ENCODE data around the gene POLE4.

The POLE4 gene

DNA sequence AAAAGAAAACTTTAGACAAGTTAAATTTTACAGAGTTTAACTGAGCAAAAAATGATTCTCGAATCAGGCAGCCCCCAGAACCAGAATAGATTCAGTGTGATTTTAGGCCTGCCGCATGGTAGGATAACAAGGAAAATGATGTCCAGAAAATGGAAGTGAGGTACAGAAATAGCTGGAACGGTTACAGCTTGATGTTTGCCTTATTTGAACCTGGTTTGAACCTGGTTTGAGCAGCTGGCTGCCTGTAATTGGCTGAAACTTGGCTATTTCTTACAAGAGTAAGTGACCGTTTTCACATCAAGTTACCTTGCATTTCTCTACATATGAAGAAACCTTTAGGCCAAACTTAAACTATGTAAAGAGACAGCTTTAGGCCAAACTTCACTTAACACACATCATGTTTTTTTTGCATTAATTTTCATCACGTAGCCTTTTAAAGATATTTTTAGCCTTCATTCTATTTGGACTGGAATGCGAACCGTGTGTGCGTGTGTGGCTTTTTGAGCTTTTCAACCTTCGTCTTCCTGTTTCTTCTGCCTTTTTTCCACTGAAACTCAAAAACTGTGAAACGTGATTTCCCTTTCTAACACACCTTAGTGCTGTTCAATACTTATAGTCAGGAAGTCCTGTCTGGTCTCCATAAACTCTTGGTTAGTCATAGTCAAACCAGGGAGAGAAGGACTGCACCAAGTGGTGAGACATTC lies 4.5 kb upstream of the POLE4 start:
- no peak overlapping the region for H3K4me3 Mint-ChIP-seq
- peaks cover 4% of the 10 kb centered on the region for H3K9me3 Mint-ChIP-seq
- no peak overlapping the region for H3K27ac Mint-ChIP-seq
- peaks cover 12% of the 10 kb centered on the region for H3K4me1 Mint-ChIP-seq (ENCODE audit: low read depth)
- no peaks in the 10 kb centered on the region for H3K36me3 Mint-ChIP-seq (ENCODE audit: low read depth)
- no peaks in the 10 kb centered on the region for H3K27me3 Mint-ChIP-seq

DNA sequence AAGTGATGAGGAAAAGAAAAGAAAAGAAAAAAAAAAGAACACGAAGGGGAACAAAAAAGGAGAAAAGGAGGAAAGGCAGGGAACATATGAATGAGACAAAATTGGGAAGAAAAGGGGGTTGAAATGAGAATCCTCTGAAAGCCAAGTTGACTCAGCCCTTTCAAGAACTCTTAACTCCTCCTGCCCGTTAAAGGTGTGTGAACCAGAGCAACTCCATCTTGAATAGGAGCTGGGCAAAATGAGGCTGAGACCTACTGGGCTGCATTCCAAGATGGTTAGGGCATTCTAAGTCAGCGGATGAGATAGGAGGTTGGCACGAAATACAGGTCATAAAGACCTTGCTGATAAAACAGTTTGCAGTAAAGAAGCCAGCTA lies 4.0 kb upstream of the POLE4 start:
- H3K4me1 Mint-ChIP-seq (ENCODE audit: low read depth) = peaks cover 17% of the 10 kb centered on the region

DNA sequence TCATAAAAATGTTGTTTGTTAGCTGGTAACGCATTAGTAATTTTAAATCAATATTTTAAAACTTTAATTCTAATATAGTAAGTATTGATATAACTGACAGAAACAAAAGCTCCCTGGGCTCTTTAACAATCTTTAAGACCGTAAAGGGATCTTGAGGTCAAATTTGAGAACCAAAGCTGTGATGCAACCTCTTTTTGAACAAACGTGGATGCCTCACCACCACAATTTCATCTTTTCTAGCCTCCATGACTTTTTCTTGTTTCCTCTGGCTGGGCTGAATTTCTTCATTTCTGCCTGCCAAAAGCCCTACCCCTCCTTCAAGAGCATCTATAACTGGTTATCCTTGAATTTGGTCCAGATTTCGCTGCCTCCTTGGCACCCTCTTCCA lies 563 bp upstream of the POLE4 start:
- H3K27ac Mint-ChIP-seq = peak overlapping the region; percentile 57
- H3K4me3 Mint-ChIP-seq = peak overlapping the region; percentile 54
- peaks cover 33% of the 10 kb centered on the region for H3K36me3 Mint-ChIP-seq (ENCODE audit: low read depth)
- H3K27me3 Mint-ChIP-seq = no peaks in the 10 kb centered on the region
- H3K4me1 Mint-ChIP-seq (ENCODE audit: low read depth) = peaks cover 42% of the 10 kb centered on the region
- no peaks in the 10 kb centered on the region for H3K9me3 Mint-ChIP-seq

More for the DNA sequence above, 4.0 kb upstream of the POLE4 start:
- Mint-ChIP-seq H3K9me3 (peaks cover 4% of the 10 kb centered on the region), H3K4me3 (no peak overlapping the region), H3K27ac (no peak overlapping the region), H3K36me3 (ENCODE audit: low read depth) (no peaks in the 10 kb centered on the region), H3K27me3 (no peaks in the 10 kb centered on the region)

DNA sequence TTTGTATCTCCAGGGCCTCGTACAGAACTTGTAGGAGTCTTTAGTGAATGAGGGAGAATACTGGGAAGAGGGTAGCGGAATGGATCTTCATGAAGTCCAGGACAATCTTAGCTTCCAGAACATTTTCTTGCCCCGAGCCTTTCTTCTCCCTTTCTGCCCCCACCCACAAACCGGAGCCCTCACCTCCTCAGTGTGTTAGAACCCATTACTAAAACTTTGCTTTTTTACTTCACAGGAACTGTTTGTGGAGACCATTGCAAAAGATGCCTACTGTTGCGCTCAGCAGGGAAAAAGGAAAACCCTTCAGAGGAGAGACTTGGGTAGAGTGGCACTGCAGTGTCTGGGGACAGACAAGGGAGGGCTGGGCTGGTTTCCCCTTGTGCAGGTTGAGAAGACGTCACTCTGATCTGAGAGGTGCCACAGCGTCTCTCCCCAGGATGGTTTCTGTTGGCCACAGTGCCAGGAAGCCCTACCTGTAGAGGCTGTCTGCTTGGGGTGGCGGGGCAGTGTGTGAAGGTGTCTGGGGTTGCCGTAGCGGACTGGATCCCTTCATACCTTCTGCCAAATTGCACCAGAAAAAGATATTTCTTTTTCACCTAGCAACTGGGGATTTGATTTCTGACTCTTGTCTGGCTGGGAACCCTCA lies 786 bp downstream of the POLE4 start:
- Mint-ChIP-seq H3K4me1 (ENCODE audit: low read depth) (peaks cover 39% of the 10 kb centered on the region), H3K27ac (peak overlapping the region; percentile 85), H3K4me3 (peak overlapping the region; percentile 82), H3K27me3 (no peaks in the 10 kb centered on the region), H3K36me3 (ENCODE audit: low read depth) (peaks cover 43% of the 10 kb centered on the region), H3K9me3 (peaks cover 4% of the 10 kb centered on the region)

DNA sequence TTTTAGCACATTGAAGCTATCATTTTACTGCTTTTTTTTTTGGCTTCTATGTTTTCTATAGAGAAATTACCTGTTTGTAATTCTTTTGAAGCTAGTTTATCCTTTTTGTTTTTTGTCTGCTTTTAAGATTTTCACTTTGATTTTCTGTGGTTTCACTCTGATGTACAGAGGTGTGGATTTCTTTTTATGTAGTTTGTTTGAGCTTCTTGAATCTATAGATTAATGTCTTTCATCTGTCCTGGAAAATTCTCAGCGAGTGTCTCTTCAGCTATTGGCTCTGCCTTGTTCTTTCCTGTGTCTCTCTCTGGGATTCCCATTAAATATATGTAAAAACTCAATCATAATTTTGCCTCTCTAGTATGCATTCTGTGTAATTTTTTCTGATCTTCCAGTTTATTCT lies 8.4 kb downstream of the POLE4 start:
- Mint-ChIP-seq H3K36me3 (ENCODE audit: low read depth) (peaks cover 62% of the 10 kb centered on the region), H3K27ac (no peak overlapping the region)

DNA sequence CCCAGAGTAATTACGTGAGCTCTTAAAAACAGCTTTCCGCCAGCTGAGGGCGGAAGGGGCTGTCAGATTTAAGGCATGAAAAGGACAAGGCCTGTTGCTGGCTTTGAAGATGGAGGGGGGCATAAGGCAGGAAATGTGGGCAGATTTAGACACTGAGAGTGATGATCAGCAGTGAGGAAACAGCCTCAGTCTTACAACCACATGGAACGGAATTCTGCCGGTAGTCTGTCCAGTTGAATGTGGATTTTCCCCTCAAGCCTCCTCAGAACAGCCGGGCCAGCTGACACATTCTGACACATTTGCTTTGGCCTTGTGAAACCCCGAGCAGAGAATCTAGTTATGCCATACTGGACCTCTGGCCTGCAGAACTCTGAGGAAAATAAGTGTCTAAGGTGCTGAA lies 16.6 kb downstream of the POLE4 start:
- Mint-ChIP-seq H3K27ac (no peak overlapping the region), H3K27me3 (no peaks in the 10 kb centered on the region), H3K4me3 (no peak overlapping the region), H3K9me3 (no peaks in the 10 kb centered on the region), H3K4me1 (ENCODE audit: low read depth) (peaks cover 4% of the 10 kb centered on the region), H3K36me3 (ENCODE audit: low read depth) (peaks cover 14% of the 10 kb centered on the region)

More for the DNA sequence above, 8.4 kb downstream of the POLE4 start:
- Mint-ChIP-seq H3K27me3 (no peaks in the 10 kb centered on the region), H3K4me1 (ENCODE audit: low read depth) (peaks cover 13% of the 10 kb centered on the region), H3K4me3 (no peak overlapping the region), H3K9me3 (peaks cover 8% of the 10 kb centered on the region)

DNA sequence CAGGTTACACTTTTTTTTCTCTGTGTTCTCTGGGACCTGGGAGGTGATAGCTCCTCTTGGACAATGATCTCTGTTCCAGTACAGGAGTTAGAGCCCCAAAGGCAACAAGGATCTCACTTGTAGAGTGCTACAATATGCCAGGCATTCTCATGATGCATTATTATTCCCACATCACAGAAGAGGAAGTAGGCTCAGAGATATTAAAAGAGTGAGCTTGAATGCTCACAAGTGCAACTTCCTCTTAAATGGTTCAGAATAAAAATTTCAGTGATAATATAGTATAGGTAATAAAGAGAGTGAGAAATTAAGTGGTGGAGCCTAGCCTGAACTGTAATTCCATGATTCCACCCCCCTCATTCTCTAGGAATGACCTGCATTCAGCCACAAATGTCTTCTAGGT lies 21.4 kb downstream of the POLE4 start:
- Mint-ChIP-seq H3K4me1 (ENCODE audit: low read depth) (peaks cover 4% of the 10 kb centered on the region), H3K9me3 (no peaks in the 10 kb centered on the region), H3K27ac (no peak overlapping the region), H3K4me3 (no peak overlapping the region), H3K27me3 (no peaks in the 10 kb centered on the region), H3K36me3 (ENCODE audit: low read depth) (peaks cover 11% of the 10 kb centered on the region)

DNA sequence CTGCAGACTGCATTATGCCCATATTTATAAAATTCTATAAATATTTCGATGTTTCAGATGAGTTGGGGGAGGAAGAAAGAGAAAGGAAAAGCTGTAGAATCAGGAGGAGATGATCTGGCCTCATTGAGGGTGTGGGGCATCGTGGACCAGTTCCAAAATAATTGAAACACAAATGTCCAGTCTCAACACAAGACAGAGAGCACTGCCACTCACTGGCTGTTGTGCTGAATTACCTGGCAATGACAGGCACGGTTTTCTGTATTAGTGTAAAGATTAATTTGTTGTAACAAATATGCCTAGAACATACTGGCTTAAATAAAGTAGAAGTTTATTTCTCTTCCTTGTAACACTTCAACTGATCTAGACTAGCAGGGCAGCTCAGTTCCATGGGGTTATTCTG lies 24.1 kb downstream of the POLE4 start:
- no peak overlapping the region for H3K4me3 Mint-ChIP-seq
- no peaks in the 10 kb centered on the region for H3K9me3 Mint-ChIP-seq
- H3K36me3 Mint-ChIP-seq (ENCODE audit: low read depth) = peaks cover 4% of the 10 kb centered on the region
- H3K27me3 Mint-ChIP-seq = no peaks in the 10 kb centered on the region
- H3K27ac Mint-ChIP-seq = no peak overlapping the region
- peaks cover 4% of the 10 kb centered on the region for H3K4me1 Mint-ChIP-seq (ENCODE audit: low read depth)

DNA sequence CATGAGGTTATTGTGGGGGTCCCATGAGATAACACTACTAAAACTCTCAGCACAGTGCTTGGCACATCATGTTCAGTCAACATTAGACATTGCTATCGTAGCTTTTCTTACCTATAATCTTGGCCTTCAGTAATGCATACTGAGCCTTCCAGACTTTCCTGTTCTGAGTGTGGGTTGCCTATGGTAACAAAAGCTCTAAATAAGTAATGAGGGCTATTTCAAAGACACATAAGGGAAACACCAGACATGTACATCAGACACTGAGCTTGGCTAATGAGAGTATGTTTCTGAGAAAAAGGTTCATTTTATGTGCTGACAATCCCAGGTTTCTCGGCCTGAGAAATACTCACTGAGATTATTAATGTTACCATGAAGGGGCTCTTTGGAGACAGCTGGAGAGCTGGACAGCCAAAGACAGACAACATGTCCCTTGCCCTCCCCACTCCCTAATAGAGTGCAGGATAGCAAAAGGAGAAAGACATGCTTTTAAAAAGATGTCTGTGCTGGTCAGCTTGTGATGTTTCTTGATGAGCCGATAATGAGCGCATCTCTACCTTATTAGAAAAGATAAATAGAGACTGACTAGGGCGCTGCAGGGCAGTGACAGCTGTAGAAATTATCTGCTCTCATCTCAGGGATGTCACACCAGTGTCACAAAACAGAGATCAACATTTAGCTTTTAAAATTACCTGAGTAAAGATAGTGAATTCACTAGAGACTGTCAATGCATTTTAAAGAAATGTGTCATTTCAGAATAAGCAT lies 25.4 kb downstream of the POLE4 start:
- H3K27ac Mint-ChIP-seq = no peak overlapping the region
- H3K4me1 Mint-ChIP-seq (ENCODE audit: low read depth) = peaks cover 4% of the 10 kb centered on the region
- H3K4me3 Mint-ChIP-seq = no peak overlapping the region
- no peaks in the 10 kb centered on the region for H3K9me3 Mint-ChIP-seq
- peaks cover 4% of the 10 kb centered on the region for H3K36me3 Mint-ChIP-seq (ENCODE audit: low read depth)
- no peaks in the 10 kb centered on the region for H3K27me3 Mint-ChIP-seq

DNA sequence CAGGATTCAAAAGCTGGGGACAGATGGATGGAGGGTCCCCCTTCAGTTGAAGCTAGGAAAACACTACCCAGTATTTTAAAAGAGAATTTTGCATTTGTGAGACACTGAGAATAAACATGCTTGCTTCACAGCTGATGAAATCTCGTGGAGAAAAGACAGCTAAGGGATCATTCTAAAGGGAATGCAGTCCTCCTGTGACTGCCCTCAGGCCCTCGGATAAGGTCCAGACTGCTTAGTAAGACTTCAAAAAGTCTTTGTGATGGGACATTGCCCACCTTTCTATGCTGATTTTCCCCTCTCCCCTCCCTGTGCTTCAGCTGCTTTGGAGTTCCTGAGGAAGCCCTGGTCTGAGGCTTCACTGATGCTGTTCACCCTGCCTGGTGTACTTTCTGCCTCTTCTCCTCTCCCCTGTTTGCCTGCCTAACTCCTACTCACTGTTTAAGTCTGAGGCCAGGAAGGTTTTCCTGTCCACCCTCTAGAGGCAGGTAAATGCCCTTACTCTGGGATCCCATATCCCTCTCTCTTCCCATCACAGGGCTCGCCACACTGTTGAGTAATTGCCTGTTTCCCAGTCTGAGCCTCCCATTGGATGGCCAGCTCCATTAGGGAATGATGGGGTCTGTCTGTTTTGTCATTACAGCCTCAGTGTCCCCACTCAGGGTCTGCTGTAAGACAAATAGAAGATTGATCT lies 26.6 kb downstream of the POLE4 start:
- Mint-ChIP-seq H3K9me3 (no peaks in the 10 kb centered on the region), H3K27me3 (no peaks in the 10 kb centered on the region), H3K27ac (no peak overlapping the region), H3K36me3 (ENCODE audit: low read depth) (peaks cover 4% of the 10 kb centered on the region), H3K4me3 (no peak overlapping the region), H3K4me1 (ENCODE audit: low read depth) (no peaks in the 10 kb centered on the region)

DNA sequence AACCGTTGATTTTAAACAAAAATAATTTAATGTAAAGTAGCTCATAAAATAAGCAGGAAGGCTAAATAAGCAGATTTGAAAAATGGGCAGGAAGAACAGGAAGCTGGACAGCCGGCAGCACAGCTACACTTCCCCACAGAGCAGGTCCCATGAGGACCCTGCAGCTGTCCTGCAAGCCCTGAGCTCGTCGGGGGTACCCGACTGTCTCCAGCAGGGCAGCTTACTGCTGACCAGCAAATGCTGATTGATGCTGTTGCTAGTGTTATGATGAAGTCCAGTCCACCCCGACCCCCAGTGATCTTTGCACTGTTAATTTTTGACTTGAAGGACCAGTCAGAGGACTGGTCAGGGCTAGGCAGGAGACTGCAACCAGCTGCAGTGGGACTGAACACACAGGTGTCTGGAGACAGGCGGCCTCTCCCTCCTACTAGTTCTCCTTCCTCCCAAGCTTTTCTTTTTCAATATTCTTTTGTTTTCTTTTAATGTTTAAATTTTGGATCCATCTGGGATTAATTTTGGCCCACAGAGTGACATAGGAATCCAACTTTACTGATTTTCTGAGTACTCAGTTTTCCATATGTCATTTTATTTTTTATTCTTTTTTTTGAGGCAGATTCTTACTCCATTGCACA lies 27.7 kb downstream of the POLE4 start:
- Mint-ChIP-seq H3K27ac (no peak overlapping the region), H3K9me3 (no peaks in the 10 kb centered on the region), H3K27me3 (no peaks in the 10 kb centered on the region), H3K36me3 (ENCODE audit: low read depth) (peaks cover 4% of the 10 kb centered on the region), H3K4me1 (ENCODE audit: low read depth) (no peaks in the 10 kb centered on the region), H3K4me3 (no peak overlapping the region)

DNA sequence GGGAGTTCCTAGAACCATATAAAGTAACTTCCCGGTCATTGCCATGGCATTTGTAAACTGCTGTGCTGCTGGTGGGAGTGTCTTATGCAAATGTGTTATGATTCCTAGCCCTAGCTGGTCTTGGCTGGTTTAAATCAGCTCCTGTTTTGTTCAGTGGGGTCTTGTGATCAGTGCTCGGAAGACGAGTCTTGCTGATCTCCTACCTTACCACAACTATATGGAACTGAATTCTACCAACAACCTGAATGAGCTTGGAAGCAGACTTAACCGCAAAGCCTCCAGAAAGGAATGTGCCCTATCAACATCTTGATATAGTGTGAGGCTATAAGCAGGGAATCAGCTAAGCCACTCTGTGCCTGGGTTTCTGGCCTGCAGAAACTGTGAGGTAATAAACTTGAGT lies 33.5 kb downstream of the POLE4 start:
- Mint-ChIP-seq H3K9me3 (no peaks in the 10 kb centered on the region), H3K27ac (no peak overlapping the region), H3K27me3 (no peaks in the 10 kb centered on the region), H3K36me3 (ENCODE audit: low read depth) (peaks cover 4% of the 10 kb centered on the region), H3K4me3 (no peak overlapping the region), H3K4me1 (ENCODE audit: low read depth) (no peaks in the 10 kb centered on the region)

DNA sequence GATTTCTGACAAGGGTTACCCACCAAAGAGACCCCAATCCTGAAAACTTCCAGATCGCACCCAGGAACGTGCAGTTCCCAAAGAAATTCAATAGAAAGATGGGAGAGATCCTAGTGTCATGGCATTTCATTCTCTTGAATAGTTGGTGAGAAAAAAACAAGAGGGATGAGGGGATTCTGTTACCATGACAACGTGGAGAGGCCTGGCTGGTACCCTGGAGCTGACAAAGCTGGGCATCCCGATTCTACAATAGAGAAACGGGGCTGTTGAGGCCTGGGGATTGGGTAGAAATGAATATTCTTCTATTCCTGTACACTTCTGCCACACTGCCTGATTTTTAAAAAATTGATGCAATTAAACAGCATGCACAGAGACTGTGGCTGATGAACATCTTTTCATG lies 41.0 kb downstream of the POLE4 start:
- H3K9me3 Mint-ChIP-seq = peaks cover 3% of the 10 kb centered on the region
- no peak overlapping the region for H3K4me3 Mint-ChIP-seq
- no peaks in the 10 kb centered on the region for H3K4me1 Mint-ChIP-seq (ENCODE audit: low read depth)
- no peak overlapping the region for H3K27ac Mint-ChIP-seq
- H3K36me3 Mint-ChIP-seq (ENCODE audit: low read depth) = peaks cover 17% of the 10 kb centered on the region
- no peaks in the 10 kb centered on the region for H3K27me3 Mint-ChIP-seq

DNA sequence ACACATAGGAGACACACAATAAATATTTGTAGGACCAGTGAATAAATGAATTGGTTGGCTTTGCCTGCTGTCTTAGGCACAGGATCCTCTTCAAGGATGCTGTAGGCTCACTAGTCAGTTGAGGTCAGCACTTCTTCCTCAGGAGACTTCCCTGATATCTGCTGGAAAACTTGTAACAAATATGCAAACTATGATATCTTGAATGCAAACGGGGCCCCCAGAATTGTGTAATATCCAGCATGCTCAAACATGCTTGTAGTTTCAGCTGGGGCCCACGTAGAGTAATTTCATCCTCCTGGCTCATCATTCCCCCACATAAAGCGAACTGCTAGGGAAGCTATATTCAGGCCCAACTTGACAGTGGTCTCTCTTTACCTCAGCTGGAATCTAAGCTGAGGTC lies 43.6 kb downstream of the POLE4 start:
- Mint-ChIP-seq H3K36me3 (ENCODE audit: low read depth) (peaks cover 20% of the 10 kb centered on the region), H3K9me3 (peaks cover 3% of the 10 kb centered on the region), H3K27ac (no peak overlapping the region), H3K4me1 (ENCODE audit: low read depth) (no peaks in the 10 kb centered on the region), H3K4me3 (no peak overlapping the region), H3K27me3 (no peaks in the 10 kb centered on the region)
